ENCODE data around the gene SLIT1.

The SLIT1 gene

GRCh38 chr10:97023401-97024167, 162.2 kb downstream of the SLIT1 start:
- TF ChIP-seq CTCF (conservative IDR thresholded peaks at IDR 0.05): no peak
- TF ChIP-seq ZFX (IDR thresholded peaks at IDR 0.05): no peak
- peak overlapping the region; percentile 25 for H3K27ac ChIP-seq

GRCh38 chr10:97022616-97023015, 163.1 kb downstream of the SLIT1 start:
- H3K27ac ChIP-seq: no peak overlapping the region
- TF ChIP-seq ZFX (IDR thresholded peaks at IDR 0.05) (no peak), CTCF (conservative IDR thresholded peaks at IDR 0.05) (no peak)

- no peak overlapping the region for H3K27ac ChIP-seq
- no peak for TF ChIP-seq ZFX (IDR thresholded peaks at IDR 0.05)
- no peak for TF ChIP-seq CTCF (conservative IDR thresholded peaks at IDR 0.05)
These were observed 165.0 kb downstream of the SLIT1 start for GRCh38 chr10:97020452-97021400.

GRCh38 chr10:97019213-97019844, 166.4 kb downstream of the SLIT1 start:
- TF ChIP-seq CTCF (conservative IDR thresholded peaks at IDR 0.05) (no peak), ZFX (IDR thresholded peaks at IDR 0.05) (no peak)
- H3K27ac ChIP-seq: no peak overlapping the region

GRCh38 chr10:97018251-97019212, 167.2 kb downstream of the SLIT1 start:
- TF ChIP-seq CTCF (conservative IDR thresholded peaks at IDR 0.05) (no peak), ZFX (IDR thresholded peaks at IDR 0.05) (no peak)
- H3K27ac ChIP-seq: no peak overlapping the region

GRCh38 chr10:97017474-97017903, 168.3 kb downstream of the SLIT1 start:
- no peak overlapping the region for H3K27ac ChIP-seq
- no peak for TF ChIP-seq CTCF (conservative IDR thresholded peaks at IDR 0.05)
- TF ChIP-seq ZFX (IDR thresholded peaks at IDR 0.05): no peak

Data from C4-2B (cell line).